GM12892 (cell line): ENCODE results near the gene NR3C2.

Experiments
- DNase-seq: peaks from one replicate; pipeline ENCODE4 v3.0.0; 2011; ENCODE audit not compliant: insufficient read length
- FAIRE-seq: peaks from 2 replicates; lab custom pipeline; 2011; peaks lifted over from hg19 to GRCh38; lab: Jason Lieb, UNC
- POLR2A ChIP-seq: IDR thresholded peaks from 2 replicates; pipeline ENCODE4 v1.6.1; 2011; ENCODE audit warnings: low read depth, low read length, control low read depth
- POLR2AphosphoS5 ChIP-seq: IDR thresholded peaks from 2 replicates; pipeline ENCODE4 v1.6.1; 2011; ENCODE audit warnings: low read depth, low read length, control low read depth
- TAF1 ChIP-seq: IDR thresholded peaks from 2 replicates; pipeline ENCODE4 v1.6.1; 2011; ENCODE audit warnings: low read depth, mild to moderate bottlenecking, control low read depth, low read length, borderline replicate concordance

NR3C2 gene

DNA sequence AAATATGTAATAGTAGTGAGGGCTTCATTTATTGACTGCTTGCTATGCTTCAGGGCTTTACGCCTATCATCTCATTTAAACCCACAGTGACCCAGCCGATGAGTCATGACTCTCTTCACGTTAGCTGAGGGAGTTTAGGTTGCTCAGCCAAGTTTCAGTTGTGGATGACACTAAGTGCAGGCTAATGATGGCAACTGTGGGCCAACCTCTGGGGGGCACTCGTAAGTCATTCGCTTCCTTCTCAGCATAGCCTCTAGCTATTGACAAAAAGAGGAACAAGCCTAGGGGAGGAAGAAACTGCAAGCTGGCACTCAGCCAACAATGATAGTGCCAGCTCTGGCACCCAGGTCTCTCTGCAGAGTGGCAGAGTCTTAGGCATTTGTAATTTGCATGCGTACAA lies 385.3 kb downstream of the NR3C2 start:
- no peak for DNase-seq
- peak; percentile 98 for FAIRE-seq
- TF ChIP-seq POLR2AphosphoS5 (no peak), TAF1 (no peak), POLR2A (no peak)

DNA sequence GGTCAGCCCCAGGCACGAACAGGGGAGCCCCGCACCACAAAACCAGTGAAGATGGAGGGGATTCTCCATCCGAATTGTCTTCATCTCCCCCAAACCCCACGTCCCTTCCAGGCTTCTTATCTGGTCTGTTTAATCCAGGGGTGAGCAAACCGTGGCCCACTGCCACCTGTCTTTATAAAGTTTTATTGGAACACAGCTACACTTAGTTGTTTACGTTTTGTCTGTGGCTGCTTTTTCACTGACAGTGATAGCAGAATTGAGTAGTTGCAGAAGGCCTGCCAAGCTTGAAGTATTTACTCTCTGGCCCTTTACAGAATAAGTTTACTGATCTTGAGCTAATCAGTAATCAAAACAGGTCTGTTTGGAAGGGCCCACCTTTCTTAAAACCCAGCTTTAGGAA lies 386.4 kb downstream of the NR3C2 start:
- no peak for FAIRE-seq

DNA sequence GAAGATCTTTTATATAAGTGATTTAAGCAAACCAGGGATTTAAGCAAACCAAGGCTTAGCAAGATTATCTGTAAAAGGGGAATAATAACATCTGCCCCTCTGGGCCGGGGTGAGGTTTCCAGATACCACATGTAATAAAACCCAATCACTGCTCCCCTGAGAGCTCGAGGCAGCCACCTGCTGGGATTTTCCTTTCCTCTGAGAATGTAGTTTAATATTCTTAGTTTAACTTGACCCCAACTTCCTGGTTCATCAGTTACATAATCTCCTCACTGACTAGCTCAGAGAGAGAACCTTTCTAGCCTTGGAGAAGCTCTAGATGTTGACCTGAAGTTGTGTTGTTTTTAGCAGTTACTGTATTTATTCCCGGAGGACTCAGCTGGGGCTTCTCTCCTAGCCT lies 387.9 kb downstream of the NR3C2 start:
- TF ChIP-seq POLR2AphosphoS5: no peak
- TF ChIP-seq TAF1: no peak
- no peak for TF ChIP-seq POLR2A
- FAIRE-seq: no peak
- no peak for DNase-seq

More for the DNA sequence above, 386.4 kb downstream of the NR3C2 start:
- DNase-seq: no peak
- no peak for TF ChIP-seq POLR2A
- no peak for TF ChIP-seq TAF1
- TF ChIP-seq POLR2AphosphoS5: no peak

GRCh38 chr4:148053298-148054003 lies 388.8 kb downstream of the NR3C2 start:
- TF ChIP-seq POLR2AphosphoS5: no peak
- TF ChIP-seq POLR2A: no peak
- no peak for TF ChIP-seq TAF1
- FAIRE-seq: no peak
- DNase-seq: no peak

GRCh38 chr4:148052448-148052847 lies 389.8 kb downstream of the NR3C2 start:
- TF ChIP-seq POLR2AphosphoS5 (no peak), POLR2A (no peak), TAF1 (no peak)
- FAIRE-seq (no peak), DNase-seq (no peak)

GRCh38 chr4:148051403-148051802 lies 390.8 kb downstream of the NR3C2 start:
- TF ChIP-seq TAF1: no peak
- TF ChIP-seq POLR2A: no peak
- no peak for TF ChIP-seq POLR2AphosphoS5
- DNase-seq (no peak), FAIRE-seq (no peak)

DNA sequence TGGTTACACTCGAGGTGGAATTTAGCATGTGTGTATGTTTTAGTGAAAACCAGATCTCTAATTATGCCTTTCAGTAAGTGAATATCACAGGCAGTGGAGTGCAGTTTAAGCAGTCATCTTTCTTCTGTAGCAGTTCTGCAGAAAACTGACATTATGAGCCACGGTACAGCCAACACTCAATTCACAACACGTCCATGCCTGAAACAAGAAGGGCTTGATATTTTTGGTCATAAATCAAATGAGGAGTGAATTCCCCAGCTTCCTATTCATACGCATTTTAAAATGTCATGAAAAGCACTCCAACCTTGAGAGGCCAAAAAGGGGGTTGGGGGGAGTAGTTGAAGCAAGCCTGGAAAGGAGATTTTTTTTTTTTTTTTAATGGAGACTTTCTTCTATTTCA lies 393.6 kb downstream of the NR3C2 start:
- DNase-seq (no peak), FAIRE-seq (no peak)
- no peak for TF ChIP-seq POLR2AphosphoS5

DNA sequence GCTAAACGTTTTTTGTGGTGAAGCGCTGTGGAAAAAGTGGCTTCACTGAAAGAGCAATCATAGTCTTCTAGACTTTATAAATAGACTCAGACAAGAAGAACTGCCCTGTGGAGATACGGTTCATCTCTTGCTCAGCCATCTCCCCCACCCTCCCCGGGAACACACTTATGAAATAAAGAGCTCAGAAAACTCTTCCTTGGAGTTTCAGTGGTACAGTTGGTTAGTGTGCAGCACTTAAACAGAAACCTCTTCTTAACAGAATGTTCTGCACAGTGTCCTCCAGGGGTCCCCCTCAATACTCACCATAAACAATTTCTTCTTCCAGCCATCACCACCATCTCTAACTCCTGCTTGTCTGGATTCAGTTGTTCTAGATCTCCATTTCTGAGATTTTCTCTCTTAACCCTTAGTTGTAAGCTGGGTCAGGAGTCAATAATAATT lies 397.3 kb downstream of the NR3C2 start:
- FAIRE-seq: peak; percentile 66

GRCh38 chr4:148044089-148044911 lies 397.9 kb downstream of the NR3C2 start:
- FAIRE-seq: no peak
- DNase-seq: no peak
- no peak for TF ChIP-seq POLR2AphosphoS5
- no peak for TF ChIP-seq TAF1
- TF ChIP-seq POLR2A: no peak

More for the DNA sequence above, 397.3 kb downstream of the NR3C2 start:
- peak; percentile 21 for DNase-seq
- no peak for TF ChIP-seq POLR2A
- no peak for TF ChIP-seq POLR2AphosphoS5
- TF ChIP-seq TAF1: no peak

GRCh38 chr4:148041606-148042329 lies 400.4 kb downstream of the NR3C2 start:
- no peak for TF ChIP-seq POLR2A
- no peak for DNase-seq
- FAIRE-seq: no peak

- DNase-seq (no peak), FAIRE-seq (no peak)
- no peak for TF ChIP-seq TAF1
- no peak for TF ChIP-seq POLR2AphosphoS5
- TF ChIP-seq POLR2A: no peak
These were observed 407.4 kb downstream of the NR3C2 start for GRCh38 chr4:148034813-148035212.
